Measurements from ENCODE around the gene STK40. TPM values are rescaled to one million over a fixed set of nuclear protein-coding genes. Genes with fewer than 3 reads are reported as not detected.

The STK40 gene
- total RNA-seq, 1 experiment from 2014 or later = 12.5 TPM

DNA sequence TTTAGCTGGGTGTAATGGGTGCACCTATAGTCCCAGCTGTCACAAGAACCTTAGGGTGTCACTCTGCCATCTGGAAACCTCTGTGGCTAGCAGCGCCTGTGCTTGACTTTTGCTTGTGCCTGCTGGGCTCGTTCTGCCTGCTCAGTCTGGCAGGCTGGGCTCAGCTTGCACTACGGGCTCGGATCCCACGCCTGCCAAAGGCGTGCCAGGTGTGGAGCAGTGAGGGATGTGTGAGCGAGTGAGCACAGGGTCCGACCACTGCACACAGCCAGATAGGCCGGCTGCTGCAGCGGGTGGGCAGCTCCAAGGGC is 14.7 kb upstream of the STK40 start:
- DNase-seq (ENCODE audit: extremely low read depth, low read depth) = no peak

GRCh38 chr1:36398370-36398977 is 12.8 kb upstream of the STK40 start:
- no peak for DNase-seq (ENCODE audit: extremely low read depth, low read depth)

- DNase-seq (ENCODE audit: extremely low read depth, low read depth) = peak; percentile 85
Measured at GRCh38 chr1:36397378-36398230, 11.9 kb upstream of the STK40 start, which contains the start of gene LSM10. Gene LSM10 (minus strand): TSS chr1:36397908. CDS start chr1:36394129, 3,779 bp downstream.

DNA sequence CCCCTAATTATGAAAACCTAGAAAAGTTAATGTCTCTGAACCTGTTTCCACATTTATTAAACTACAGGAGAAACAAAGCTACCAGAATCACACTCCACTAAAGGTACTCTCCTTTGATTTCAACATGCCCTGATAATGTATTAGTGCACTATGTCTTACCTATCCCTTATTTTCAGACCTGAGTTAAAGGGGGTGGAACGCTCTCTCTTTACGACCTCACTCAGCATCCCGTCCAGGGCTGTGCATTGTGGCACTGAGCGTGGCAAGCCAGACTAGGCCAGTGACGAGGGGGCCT is 11.3 kb upstream of the STK40 start:
- DNase-seq (ENCODE audit: extremely low read depth, low read depth) = no peak

- no peak for DNase-seq (ENCODE audit: extremely low read depth, low read depth)
Measured at GRCh38 chr1:36396359-36396758, 10.6 kb upstream of the STK40 start.

- no peak for DNase-seq (ENCODE audit: extremely low read depth, low read depth)
Measured at GRCh38 chr1:36393686-36394085, 8.0 kb upstream of the STK40 start.

GRCh38 chr1:36392836-36393235 is 7.1 kb upstream of the STK40 start:
- DNase-seq (ENCODE audit: extremely low read depth, low read depth) = no peak

DNA sequence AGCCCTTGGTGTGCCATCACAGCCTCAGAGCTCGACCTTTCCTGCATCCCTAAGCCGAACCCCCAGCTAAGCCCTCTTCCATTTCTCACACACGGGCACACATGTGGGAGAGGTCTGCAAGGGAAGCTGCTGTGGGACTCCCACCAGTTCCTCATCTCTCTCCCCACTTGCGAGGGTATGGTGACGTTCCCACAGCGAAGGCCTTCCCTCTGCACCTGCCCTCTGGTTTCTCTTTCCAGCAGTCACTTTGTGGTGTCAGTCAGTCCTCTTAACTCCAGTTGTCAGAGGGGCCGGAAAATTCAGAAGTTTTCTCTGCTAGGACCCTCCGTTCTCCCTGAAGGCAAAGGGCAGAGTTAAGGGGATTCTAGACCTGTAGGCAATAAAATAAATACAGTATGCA is 5.5 kb upstream of the STK40 start:
- DNase-seq (ENCODE audit: extremely low read depth, low read depth) = no peak

- no peak for DNase-seq (ENCODE audit: extremely low read depth, low read depth)
Measured at GRCh38 chr1:36390411-36390810, 4.7 kb upstream of the STK40 start.

- DNase-seq (ENCODE audit: extremely low read depth, low read depth) = no peak
Measured at GRCh38 chr1:36389999-36390398, 4.3 kb upstream of the STK40 start.

- DNase-seq (ENCODE audit: extremely low read depth, low read depth) = no peak
Measured at GRCh38 chr1:36389261-36389660, 3.5 kb upstream of the STK40 start.

GRCh38 chr1:36387141-36387949 is 1.6 kb upstream of the STK40 start:
- no peak for DNase-seq (ENCODE audit: extremely low read depth, low read depth)

GRCh38 chr1:36386265-36387140 is 779 bp upstream of the STK40 start:
- DNase-seq (ENCODE audit: extremely low read depth, low read depth) = peak; percentile 99

DNA sequence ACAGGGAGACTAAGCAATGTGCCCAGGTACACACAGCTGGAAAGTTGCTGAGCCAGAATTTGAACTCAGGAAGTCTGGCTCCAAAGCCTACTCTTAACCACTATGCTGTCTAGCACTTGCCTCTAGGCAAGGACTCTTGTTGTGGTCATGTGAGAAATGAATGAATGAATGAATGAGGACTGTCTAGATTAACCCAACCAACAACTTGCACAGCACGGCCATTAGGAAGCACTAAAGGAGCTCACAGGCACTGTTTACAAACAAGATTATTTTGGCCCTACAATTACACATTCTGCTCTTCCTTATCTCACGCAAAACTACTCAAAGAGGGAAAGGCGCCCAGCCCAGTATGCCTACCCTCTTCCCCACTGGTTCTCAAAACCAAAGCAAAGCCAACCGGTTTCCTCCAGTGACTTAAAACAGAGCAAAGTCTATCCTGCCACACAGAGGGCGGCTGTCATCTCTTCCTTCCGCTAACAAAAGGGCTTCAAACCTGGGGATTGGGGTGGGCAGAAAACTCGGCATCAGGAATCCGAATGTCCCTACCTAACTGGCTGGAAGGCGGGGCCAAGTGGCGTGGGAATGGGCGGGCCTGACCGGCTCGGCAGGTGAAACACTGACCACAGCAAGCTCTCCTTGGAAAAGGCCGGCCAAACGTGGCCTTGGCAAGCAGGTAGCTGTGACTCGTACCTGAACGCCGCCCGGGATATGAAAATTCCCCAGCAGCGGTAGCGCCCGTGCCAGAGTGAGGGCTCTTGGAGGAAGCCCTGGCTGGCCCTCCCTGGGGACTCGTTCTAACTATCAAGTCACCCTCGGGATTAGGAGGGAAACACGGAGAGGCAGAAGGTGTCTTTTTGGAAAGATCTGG is 948 bp downstream of the STK40 start:
- no peak for DNase-seq (ENCODE audit: extremely low read depth, low read depth)

- no peak for DNase-seq (ENCODE audit: extremely low read depth, low read depth)
Measured at GRCh38 chr1:36383240-36383639, 2.5 kb downstream of the STK40 start.

DNA sequence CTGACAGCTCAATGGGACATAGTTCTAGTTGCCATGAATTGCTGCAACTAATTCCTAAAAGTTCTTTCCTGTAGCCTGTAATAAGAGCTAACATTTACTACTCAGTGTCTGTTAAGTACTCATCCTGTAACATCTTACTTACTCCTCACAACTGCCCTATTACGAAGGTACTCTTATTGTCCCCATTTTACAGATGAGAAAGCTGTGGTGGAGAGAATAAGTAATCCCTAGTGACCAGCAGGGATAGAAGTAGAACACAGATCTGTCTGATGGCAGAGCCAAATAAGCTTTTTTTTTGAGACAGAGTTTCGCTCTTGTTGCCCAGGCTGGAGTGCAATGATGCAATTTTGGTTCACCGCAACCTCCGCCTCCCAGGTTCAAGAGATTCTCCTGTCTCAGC is 3.1 kb downstream of the STK40 start:
- no peak for DNase-seq (ENCODE audit: extremely low read depth, low read depth)

DNA sequence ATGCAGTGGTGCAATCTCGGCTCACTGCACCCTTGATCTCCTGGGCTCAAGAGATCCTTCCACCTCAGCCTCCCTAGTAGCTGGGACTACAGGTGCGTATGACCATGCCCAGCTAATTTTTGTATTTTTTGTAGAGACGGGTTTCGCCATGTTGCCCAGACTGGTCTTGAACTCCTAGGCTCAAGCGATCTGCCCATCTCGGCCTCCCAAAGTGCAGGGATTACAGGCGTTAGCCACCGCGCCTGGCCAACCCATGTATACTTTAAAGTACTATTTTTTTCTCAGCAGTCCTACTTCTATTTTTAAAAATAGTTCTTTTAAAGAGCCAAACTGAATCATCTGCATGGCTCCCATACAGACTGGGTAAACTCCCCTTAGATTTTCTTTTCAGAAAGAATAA is 3.5 kb downstream of the STK40 start:
- no peak for DNase-seq (ENCODE audit: extremely low read depth, low read depth)

DNA sequence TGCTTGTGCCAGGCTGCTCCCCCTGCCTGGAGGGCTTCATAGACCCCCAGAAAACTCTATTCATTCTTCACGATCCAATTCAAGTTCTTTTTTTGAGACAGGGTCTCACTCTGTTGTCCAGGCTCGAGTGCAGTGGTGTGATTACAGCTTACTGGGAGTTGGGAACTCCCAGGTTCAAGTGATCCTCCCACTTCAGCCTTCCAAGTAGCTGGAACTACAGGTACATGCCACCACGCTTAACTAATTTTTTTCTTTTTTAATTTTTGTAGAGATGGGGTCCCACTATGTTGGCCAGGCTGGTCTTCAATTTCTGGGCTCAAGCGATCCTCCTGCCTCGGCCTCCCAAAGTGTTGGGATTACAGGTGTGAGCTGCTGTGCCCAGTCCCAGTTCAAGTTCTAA is 4.3 kb downstream of the STK40 start:
- no peak for DNase-seq (ENCODE audit: extremely low read depth, low read depth)

- no peak for DNase-seq (ENCODE audit: extremely low read depth, low read depth)
Measured at GRCh38 chr1:36380782-36381181, 4.9 kb downstream of the STK40 start.

- DNase-seq (ENCODE audit: extremely low read depth, low read depth) = no peak
Measured at GRCh38 chr1:36380143-36380619, 5.5 kb downstream of the STK40 start.

Measured in NCI-H460 (cell line).